C4-2B (cell line): ENCODE results near the gene TMIGD2.

Experiments
- ZFX ChIP-seq: fragments of 450-650 bp; IDR thresholded peaks from 2 replicates; pipeline ENCODE4 v1.6.1; 2017
- TF ChIP-seq, protein P1 (sequence below): fragments of 450-650 bp; conservative IDR thresholded peaks from 2 replicates; pipeline ENCODE4 v1.5.1; 2017; ENCODE audit warnings: mild to moderate bottlenecking

DNA sequence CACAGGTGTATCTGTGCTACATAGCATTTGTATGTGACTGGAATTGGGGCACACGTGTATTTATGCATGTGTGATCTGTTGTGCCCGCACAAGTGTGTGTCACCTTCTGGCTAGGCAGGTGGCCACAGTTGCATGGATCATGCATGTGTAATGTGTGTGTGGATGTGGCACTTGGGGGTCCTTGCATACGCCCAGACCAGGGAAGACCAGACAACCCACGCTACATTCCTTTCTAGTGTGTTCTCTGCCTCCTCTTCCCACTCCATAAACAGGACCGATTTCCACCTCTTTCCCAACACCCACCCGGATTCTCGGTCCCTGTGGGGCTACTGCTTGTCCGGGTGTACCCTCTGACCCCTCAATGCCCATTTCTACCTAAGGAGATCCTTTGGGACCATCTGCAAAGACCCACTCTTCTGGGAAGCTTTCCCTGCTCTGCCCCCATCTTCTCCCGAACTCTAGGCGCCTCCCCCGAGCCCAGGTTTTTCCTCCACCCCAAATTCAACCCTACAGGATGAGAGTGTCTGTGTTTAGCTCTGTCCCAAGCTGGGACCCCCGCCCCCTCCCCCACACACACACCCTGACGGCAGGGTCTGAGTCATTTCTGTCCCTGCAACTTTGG lies 24.1 kb upstream of the TMIGD2 start:
- TF ChIP-seq, protein P1, sequence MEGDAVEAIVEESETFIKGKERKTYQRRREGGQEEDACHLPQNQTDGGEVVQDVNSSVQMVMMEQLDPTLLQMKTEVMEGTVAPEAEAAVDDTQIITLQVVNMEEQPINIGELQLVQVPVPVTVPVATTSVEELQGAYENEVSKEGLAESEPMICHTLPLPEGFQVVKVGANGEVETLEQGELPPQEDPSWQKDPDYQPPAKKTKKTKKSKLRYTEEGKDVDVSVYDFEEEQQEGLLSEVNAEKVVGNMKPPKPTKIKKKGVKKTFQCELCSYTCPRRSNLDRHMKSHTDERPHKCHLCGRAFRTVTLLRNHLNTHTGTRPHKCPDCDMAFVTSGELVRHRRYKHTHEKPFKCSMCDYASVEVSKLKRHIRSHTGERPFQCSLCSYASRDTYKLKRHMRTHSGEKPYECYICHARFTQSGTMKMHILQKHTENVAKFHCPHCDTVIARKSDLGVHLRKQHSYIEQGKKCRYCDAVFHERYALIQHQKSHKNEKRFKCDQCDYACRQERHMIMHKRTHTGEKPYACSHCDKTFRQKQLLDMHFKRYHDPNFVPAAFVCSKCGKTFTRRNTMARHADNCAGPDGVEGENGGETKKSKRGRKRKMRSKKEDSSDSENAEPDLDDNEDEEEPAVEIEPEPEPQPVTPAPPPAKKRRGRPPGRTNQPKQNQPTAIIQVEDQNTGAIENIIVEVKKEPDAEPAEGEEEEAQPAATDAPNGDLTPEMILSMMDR = no peak
- no peak for TF ChIP-seq ZFX
